K562 (cell line): ENCODE data around the gene EXTL1. TPM values are rescaled to one million over a fixed set of nuclear protein-coding genes. Genes with fewer than 3 reads are reported as not detected.
A peak's percentile ranks its signal among the peaks of the same experiment; 100 is the strongest.

Source experiments
- ARHGAP35 ChIP-seq: fragments of 450-650 bp; IDR thresholded peaks from 2 replicates; pipeline ENCODE4 v1.6.1; 2018; ENCODE audit not compliant: partially characterized antibody
- CSDE1 ChIP-seq, 2 experiments: fragments of 450-650 bp; IDR thresholded peaks; 2 replicates each; pipeline ENCODE4 v1.6.1; 2016; ENCODE audit warnings: mild to moderate bottlenecking in 1 of 2
- ELK3 ChIP-seq: fragments of 450-650 bp; formaldehyde crosslinking; IDR thresholded peaks from 2 replicates; pipeline ENCODE4 v1.4.0; 2020; ENCODE audit warnings: mild to moderate bottlenecking
- HNRNPL ChIP-seq: fragments of 200-400 bp; formaldehyde crosslinking; IDR thresholded peaks from 2 replicates; pipeline ENCODE4 v1.6.1; 2017; ENCODE audit warnings: low read depth, mild to moderate bottlenecking, low read length
- MAFK ChIP-seq: IDR thresholded peaks from 2 replicates; pipeline ENCODE4 v1.6.1; 2011; ENCODE audit warnings: low read length, improper control_type of control experiment
- MYBL2 ChIP-seq, 2 experiments: fragments of 450-650 bp in 1 of 2; sonication (generic) in 1 of 2; formaldehyde crosslinking in 1 of 2; IDR thresholded peaks; 2 replicates each; pipeline versions ENCODE4 v1.6.1 to v1.8.1; 2017 to 2022; ENCODE audit warnings: borderline replicate concordance in 1 of 2, inconsistent platforms in 1 of 2, low read depth in 1 of 2, mild to moderate bottlenecking in 1 of 2, missing genetic modification reagents in 1 of 2, moderate library complexity in 1 of 2
- NFXL1 ChIP-seq: fragments of 450-650 bp; formaldehyde crosslinking; IDR thresholded peaks from 2 replicates; pipeline ENCODE4 v1.4.0; 2021; ENCODE audit warnings: mild to moderate bottlenecking
- NFYB ChIP-seq: IDR thresholded peaks from 2 replicates; pipeline ENCODE4 v1.6.1; 2011; ENCODE audit warnings: mild to moderate bottlenecking, moderate library complexity; ENCODE audit not compliant: insufficient read length; ENCODE audit errors: extremely low read depth
- NR0B1 ChIP-seq: fragments of 450-650 bp; IDR thresholded peaks from one replicate; pipeline ENCODE4 v1.6.1; 2018; ENCODE audit warnings: mild to moderate bottlenecking, moderate library complexity; ENCODE audit not compliant: partially characterized antibody
- PHB ChIP-seq: fragments of 250-450 bp; sonication (Bioruptor Pico); IDR thresholded peaks from 2 replicates; pipeline ENCODE4 v1.5.0; 2021
- PRPF4 ChIP-seq: fragments of 200-400 bp; formaldehyde crosslinking; IDR thresholded peaks from one replicate; pipeline ENCODE4 v1.6.1; 2017; ENCODE audit warnings: low read length, low read depth, mild to moderate bottlenecking; ENCODE audit not compliant: insufficient read depth, poor library complexity, severe bottlenecking
- RBFOX2 ChIP-seq: fragments of 200-400 bp; formaldehyde crosslinking; IDR thresholded peaks from 2 replicates; pipeline ENCODE4 v1.6.1; 2017; ENCODE audit warnings: low read depth, mild to moderate bottlenecking, low read length, moderate library complexity
- RFX7 ChIP-seq: fragments of 250-450 bp; sonication (Bioruptor Pico); IDR thresholded peaks from 2 replicates; pipeline ENCODE4 v1.5.1; 2021; ENCODE audit warnings: mild to moderate bottlenecking
- SAP30 ChIP-seq: fragments of 200-600 bp; sonication (generic); IDR thresholded peaks from 2 replicates; pipeline ENCODE4 v1.6.1; 2012; ENCODE audit warnings: borderline replicate concordance, low read depth, mild to moderate bottlenecking, moderate library complexity, low read length, control low read depth, inconsistent platforms; ENCODE audit not compliant: insufficient read depth, poor library complexity, severe bottlenecking
- U2AF1 ChIP-seq: fragments of 200-400 bp; formaldehyde crosslinking; optimal IDR thresholded peaks from 2 replicates; pipeline ENCODE3; 2017; ENCODE audit warnings: mild to moderate bottlenecking, low read depth, low read length, moderate library complexity
- ZBTB11 ChIP-seq, 3 experiments: fragments of 200-800 bp in 1 of 3; fragments of 250-450 bp in 1 of 3; fragments of 450-650 bp in 1 of 3; sonication (Bioruptor Pico) in 1 of 3; sonication (Bioruptor generic) in 1 of 3; formaldehyde crosslinking in 1 of 3; IDR thresholded peaks; 2 replicates each; pipeline versions ENCODE4 v1.6.1 to v1.8.0; 2016 to 2022; ENCODE audit warnings: mild to moderate bottlenecking in 2 of 3, missing genetic modification characterization in 2 of 3, missing compliant biosample characterization in 1 of 3, moderate library complexity in 1 of 3
- ZC3H11A ChIP-seq: IDR thresholded peaks from 2 replicates; pipeline ENCODE4 v1.6.1; 2012; ENCODE audit warnings: low read depth, low read length, improper control_type of control experiment
- ZC3H8 ChIP-seq: fragments of 450-650 bp; IDR thresholded peaks from 2 replicates; pipeline ENCODE4 v1.6.1; 2017
- ZFX ChIP-seq: sonication (generic); formaldehyde crosslinking; IDR thresholded peaks from 2 replicates; pipeline ENCODE4 v1.8.0; 2022; ENCODE audit warnings: mild to moderate bottlenecking, missing genetic modification reagents, moderate library complexity
- polyA plus RNA-seq, 8 experiments: library from polyadenylated mRNA; depleted of rRNA in 4 of 8; stranded (reverse) in 5 of 8; unstranded in 3 of 8; fragments of >200 nt; fragmentation: Nextera tagmentation in 2 of 8; fragmentation: Illumina TruSeq in 1 of 8; extraction: Ambion mirVana in 2 of 8; extraction: Trizol in 1 of 8; gene quantifications; 2 replicates each; pipeline versions ENCODE4 v1.2.1 to v1.2.3, GENCODE V29; 2011 to 2014; ENCODE audit warnings: inconsistent platforms in 1 of 8, missing spikeins in 1 of 8
- total RNA-seq, 7 experiments: library from RNA; depleted of rRNA in 6 of 7; stranded (reverse); fragments of >200 nt in 6 of 7; fragmentation: Illumina TruSeq in 2 of 7; extraction: Trizol in 2 of 7; gene quantifications; 2 replicates each; pipeline versions ENCODE4 v1.2.1 to v1.2.3, GENCODE V29; 2011 to 2021; ENCODE audit warnings: low replicate concordance in 1 of 7

EXTL1 gene
- total and polyA plus RNA-seq, 9 of the 15 experiments (the other 6 are each of a cell fraction or from before 2014, with no cell fraction given), result 0.04 to 0.23 (median 0.08) TPM; not detected in 3

GRCh38 chr1:26035203-26035958 lies 13.8 kb downstream of the EXTL1 start (continued):
- TF ChIP-seq ZBTB11 (CRISPR knock-in tag; IDR thresholded peaks at IDR 0.05) (peak in 1 of 3 experiments; percentile 62; a peak in 2 of 6 replicates), ZC3H8 (no peak; the same call in 1 of the 2 replicates), NFYB (peak; percentile 96), ARHGAP35 (no peak), PHB (CRISPR knock-in tag) (no peak), CSDE1 (IDR thresholded peaks at IDR 0.05) (peak in 1 of 2 experiments; percentile 98; a peak in 2 of 4 replicates), RFX7 (CRISPR knock-in tag) (0 out of 2 replicates have a peak, but pooled peaks have one; percentile 10), ZFX (peak; percentile 91), NFXL1 (CRISPR knock-in tag) (no peak), ZC3H11A (no peak), MAFK (no peak; the same call in 1 of the 2 replicates), SAP30 (peak; percentile 63), ELK3 (no peak), MYBL2 (IDR thresholded peaks at IDR 0.05; ENCODE audit: low read depth) (no peak), MYBL2 (CRISPR knock-in tag; IDR thresholded peaks at IDR 0.05; ENCODE audit: borderline replicate concordance) (0 out of 2 replicates have a peak, but pooled peaks have one; percentile 44), NR0B1 (no peak), PRPF4 (no peak), RBFOX2 (peak; percentile 86), U2AF1 (no peak), HNRNPL (0 out of 2 replicates have a peak, but pooled peaks have one; percentile 20)
